GM21825 (cell line): Measurements from ENCODE around the gene CDC73.

Experiments
- ATAC-seq: cut with Tn5 transposase; IDR thresholded peaks from one replicate; pipeline ENCODE4 v1.9.1; 2021; ENCODE audit warnings: mild to moderate bottlenecking, moderate library complexity; ENCODE audit not compliant: unreplicated experiment

CDC73 gene

GRCh38 chr1:193121616-193122593 is at the start of gene CDC73:
Gene CDC73 (plus strand): TSS chr1:193122031. CDS start chr1:193122201, 170 bp downstream.
- ATAC-seq, result peak; percentile 92

- ATAC-seq, result no peak
Measured at GRCh38 chr1:193077991-193078390, 43.8 kb upstream of the CDC73 start.

- no peak for ATAC-seq
Measured at GRCh38 chr1:193079187-193079586, 42.6 kb upstream of the CDC73 start.

- peak; percentile 94 for ATAC-seq
Measured at GRCh38 chr1:193083365-193084088, 38.3 kb upstream of the CDC73 start.

GRCh38 chr1:193085263-193085662 is 36.6 kb upstream of the CDC73 start:
- no peak for ATAC-seq

- ATAC-seq, result no peak
Measured at GRCh38 chr1:193086342-193086741, 35.5 kb upstream of the CDC73 start.

GRCh38 chr1:193087893-193088292 is 33.9 kb upstream of the CDC73 start:
- ATAC-seq, result no peak

- ATAC-seq, result no peak
Measured at GRCh38 chr1:193090865-193091264, 31.0 kb upstream of the CDC73 start.

- no peak for ATAC-seq
Measured at GRCh38 chr1:193094112-193094511, 27.7 kb upstream of the CDC73 start.

- no peak for ATAC-seq
Measured at GRCh38 chr1:193102662-193103061, 19.2 kb upstream of the CDC73 start.

GRCh38 chr1:193103759-193104501 is 17.9 kb upstream of the CDC73 start:
- ATAC-seq, result no peak

- ATAC-seq, result peak; percentile 43
Measured at GRCh38 chr1:193104502-193104906, 17.3 kb upstream of the CDC73 start.

GRCh38 chr1:193104907-193105820 is 16.7 kb upstream of the CDC73 start, which contains the start of gene GLRX2:
Gene GLRX2 (minus strand): TSS chr1:193105414. CDS start chr1:193105382, 32 bp downstream.
- ATAC-seq, result peak; percentile 94

- ATAC-seq, result no peak
Measured at GRCh38 chr1:193105821-193106177, 16.0 kb upstream of the CDC73 start.

GRCh38 chr1:193108471-193108870 is 13.4 kb upstream of the CDC73 start:
- no peak for ATAC-seq

GRCh38 chr1:193109619-193110018 is 12.2 kb upstream of the CDC73 start:
- no peak for ATAC-seq

GRCh38 chr1:193110246-193110645 is 11.6 kb upstream of the CDC73 start:
- ATAC-seq, result no peak

- ATAC-seq, result no peak
Measured at GRCh38 chr1:193110864-193111263, 11.0 kb upstream of the CDC73 start.

GRCh38 chr1:193111641-193112090 is 10.2 kb upstream of the CDC73 start:
- ATAC-seq, result no peak
